ENCODE data around the gene BTBD2. TPM values are rescaled to one million over a fixed set of nuclear protein-coding genes. Genes with fewer than 3 reads are reported as not detected.
A peak's percentile ranks its signal among the peaks of the same experiment; 100 is the strongest.

Gene BTBD2
- total RNA-seq, 1 experiment from 2014 or later = 65.3 TPM

DNA sequence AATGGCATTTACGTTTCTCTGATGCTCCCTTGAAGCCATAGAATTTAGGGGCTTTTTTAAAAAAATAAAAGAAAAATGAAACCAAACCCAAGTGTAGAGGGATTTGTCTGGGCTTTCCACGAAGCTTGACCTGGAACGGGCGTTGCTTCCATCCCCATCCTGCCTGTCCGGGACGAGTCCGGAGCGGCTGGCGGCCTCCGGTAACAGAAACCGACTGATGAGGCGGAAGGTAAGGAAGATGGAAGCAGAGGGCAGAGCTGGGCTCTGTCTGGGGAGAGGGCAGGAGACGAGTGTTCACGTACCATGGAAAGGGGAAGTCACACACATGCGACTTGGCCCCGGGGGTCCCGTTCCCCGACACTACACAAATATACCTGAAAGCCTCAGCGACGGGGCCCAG is 34.3 kb downstream of the BTBD2 start:
- no peaks in the 10 kb centered on the region for H3K27me3 Mint-ChIP-seq (ENCODE audit: unreplicated experiment)
- peaks cover 41% of the 10 kb centered on the region for H3K36me3 Mint-ChIP-seq (ENCODE audit: insufficient read depth, unreplicated experiment)
- CTCF ChIA-PET = interaction anchor here (1.0 kb wide), 1 partner anchor 28 kb away, joined by 4 read pairs; no protein-coding TSS in a partner anchor
- H3K4me1 Mint-ChIP-seq (ENCODE audit: low read depth, unreplicated experiment) = no peaks in the 10 kb centered on the region
- no peak for DNase-seq
- H3K9me3 Mint-ChIP-seq (ENCODE audit: low read depth, unreplicated experiment) = no peaks in the 10 kb centered on the region
- no TSS peak for BruUV-seq (replicated peaks)
- TF ChIP-seq, protein P1, sequence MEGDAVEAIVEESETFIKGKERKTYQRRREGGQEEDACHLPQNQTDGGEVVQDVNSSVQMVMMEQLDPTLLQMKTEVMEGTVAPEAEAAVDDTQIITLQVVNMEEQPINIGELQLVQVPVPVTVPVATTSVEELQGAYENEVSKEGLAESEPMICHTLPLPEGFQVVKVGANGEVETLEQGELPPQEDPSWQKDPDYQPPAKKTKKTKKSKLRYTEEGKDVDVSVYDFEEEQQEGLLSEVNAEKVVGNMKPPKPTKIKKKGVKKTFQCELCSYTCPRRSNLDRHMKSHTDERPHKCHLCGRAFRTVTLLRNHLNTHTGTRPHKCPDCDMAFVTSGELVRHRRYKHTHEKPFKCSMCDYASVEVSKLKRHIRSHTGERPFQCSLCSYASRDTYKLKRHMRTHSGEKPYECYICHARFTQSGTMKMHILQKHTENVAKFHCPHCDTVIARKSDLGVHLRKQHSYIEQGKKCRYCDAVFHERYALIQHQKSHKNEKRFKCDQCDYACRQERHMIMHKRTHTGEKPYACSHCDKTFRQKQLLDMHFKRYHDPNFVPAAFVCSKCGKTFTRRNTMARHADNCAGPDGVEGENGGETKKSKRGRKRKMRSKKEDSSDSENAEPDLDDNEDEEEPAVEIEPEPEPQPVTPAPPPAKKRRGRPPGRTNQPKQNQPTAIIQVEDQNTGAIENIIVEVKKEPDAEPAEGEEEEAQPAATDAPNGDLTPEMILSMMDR (IDR thresholded peaks at IDR 0.05; ENCODE audit: unreplicated experiment) = no peak
- no peak overlapping the region for H3K27ac Mint-ChIP-seq (ENCODE audit: unreplicated experiment)
- intact Hi-C loops (cut with micrococcal nuclease; ENCODE audit: unreplicated experiment) = no loop called here
- H3K4me3 Mint-ChIP-seq (ENCODE audit: low read depth, unreplicated experiment) = no peak overlapping the region

DNA sequence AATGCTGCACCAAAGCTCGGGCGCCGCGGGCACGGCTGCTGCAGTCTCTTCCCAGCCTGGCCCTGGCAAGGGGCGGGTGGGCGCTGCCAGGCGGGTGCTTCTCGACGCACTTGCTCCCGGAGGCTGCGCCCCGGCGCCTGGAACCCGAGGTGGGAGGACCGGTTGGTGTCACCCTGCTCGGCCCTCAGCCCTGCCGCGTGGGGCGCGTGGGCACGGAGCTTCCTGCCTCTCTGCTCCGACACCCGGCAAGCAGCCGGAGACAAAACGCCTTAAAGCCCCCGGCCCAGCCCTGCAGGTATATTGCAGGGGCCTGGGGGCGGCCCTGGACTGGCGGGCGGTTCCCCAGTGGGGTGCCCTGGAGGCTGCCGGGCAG is 34.7 kb downstream of the BTBD2 start:
- no peak overlapping the region for H3K4me3 Mint-ChIP-seq (ENCODE audit: low read depth, unreplicated experiment)
- TF ChIP-seq, protein P1 (IDR thresholded peaks at IDR 0.05; ENCODE audit: unreplicated experiment) = no peak
- no peak for DNase-seq
- CTCF ChIA-PET = no interaction called here
- no peaks in the 10 kb centered on the region for H3K4me1 Mint-ChIP-seq (ENCODE audit: low read depth, unreplicated experiment)
- BruUV-seq (replicated peaks) = no TSS peak
- H3K9me3 Mint-ChIP-seq (ENCODE audit: low read depth, unreplicated experiment) = no peaks in the 10 kb centered on the region
- H3K27ac Mint-ChIP-seq (ENCODE audit: unreplicated experiment) = no peak overlapping the region
- no peaks in the 10 kb centered on the region for H3K27me3 Mint-ChIP-seq (ENCODE audit: unreplicated experiment)
- intact Hi-C loops (cut with micrococcal nuclease; ENCODE audit: unreplicated experiment) = no loop called here
- peaks cover 41% of the 10 kb centered on the region for H3K36me3 Mint-ChIP-seq (ENCODE audit: insufficient read depth, unreplicated experiment)

DNA sequence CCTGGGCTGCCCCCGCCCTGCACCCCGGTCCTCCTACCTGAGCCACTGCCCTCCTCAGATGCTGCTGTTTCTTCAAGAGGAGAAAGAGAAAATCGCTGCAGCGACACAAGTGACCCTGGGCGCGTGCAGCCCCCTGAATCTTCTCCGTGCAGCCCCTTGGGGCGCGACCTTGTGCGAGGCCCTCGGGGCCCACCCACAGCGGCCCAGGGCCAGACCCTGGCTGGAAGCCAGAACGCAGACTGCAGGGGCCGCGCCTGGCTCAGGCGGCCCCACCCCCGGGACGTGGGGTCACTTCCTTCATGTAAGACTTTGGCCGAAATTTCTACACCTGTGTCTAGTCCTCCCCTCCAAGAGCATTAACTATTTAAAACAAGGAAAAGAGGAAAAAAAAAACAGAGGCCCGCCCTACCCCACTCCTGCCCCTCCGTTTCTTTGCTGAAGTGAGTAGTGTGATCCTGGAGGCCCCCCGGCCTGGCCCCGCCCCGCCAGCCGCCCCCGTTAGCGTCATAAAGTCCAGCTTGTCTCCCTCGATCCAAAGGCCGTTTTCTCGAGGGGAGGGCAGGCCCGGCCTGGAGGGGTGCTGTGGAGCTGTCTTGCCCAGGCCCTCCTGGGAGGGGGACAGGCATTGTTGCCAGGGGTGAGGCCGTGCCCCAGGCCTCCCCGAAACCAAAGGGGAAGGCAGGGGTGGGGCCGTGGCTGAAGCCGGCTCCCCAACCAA is 35.3 kb downstream of the BTBD2 start:
- Mint-ChIP-seq H3K36me3 (ENCODE audit: insufficient read depth, unreplicated experiment) (peaks cover 36% of the 10 kb centered on the region), H3K4me1 (ENCODE audit: low read depth, unreplicated experiment) (no peaks in the 10 kb centered on the region), H3K27me3 (ENCODE audit: unreplicated experiment) (no peaks in the 10 kb centered on the region), H3K4me3 (ENCODE audit: low read depth, unreplicated experiment) (no peak overlapping the region), H3K9me3 (ENCODE audit: low read depth, unreplicated experiment) (no peaks in the 10 kb centered on the region), H3K27ac (ENCODE audit: unreplicated experiment) (no peak overlapping the region)
- TF ChIP-seq, protein P1 (IDR thresholded peaks at IDR 0.05; ENCODE audit: unreplicated experiment) = no peak
- DNase-seq = no peak
- CTCF ChIA-PET = no interaction called here
- TSS peak; percentile 59 for BruUV-seq (replicated peaks)
- intact Hi-C loops (cut with micrococcal nuclease; ENCODE audit: unreplicated experiment) = no loop called here

DNA sequence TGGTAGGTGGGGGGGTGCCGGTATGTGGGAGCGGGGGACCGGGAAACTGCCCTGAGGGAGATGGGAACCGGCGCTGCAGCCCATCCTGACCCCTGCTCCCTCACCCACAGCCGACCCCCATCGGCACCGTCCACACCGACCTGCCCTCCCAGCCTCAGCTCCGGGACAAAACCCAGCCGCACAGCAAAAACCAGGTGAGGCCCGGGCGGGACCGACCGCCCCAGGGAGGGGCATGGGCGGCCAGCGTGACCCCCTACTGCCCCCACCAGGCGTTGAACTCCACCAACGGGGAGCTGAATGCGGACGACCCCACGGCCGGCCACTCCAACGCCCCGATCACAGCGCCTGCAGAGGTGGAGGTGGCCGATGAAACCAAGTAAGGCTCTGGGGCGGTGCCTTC is 35.9 kb downstream of the BTBD2 start:
- CTCF ChIA-PET = no interaction called here
- no peak overlapping the region for H3K27ac Mint-ChIP-seq (ENCODE audit: unreplicated experiment)

More for the DNA sequence above, 35.9 kb downstream of the BTBD2 start:
- no peaks in the 10 kb centered on the region for H3K27me3 Mint-ChIP-seq (ENCODE audit: unreplicated experiment)
- DNase-seq = no peak
- intact Hi-C loops (cut with micrococcal nuclease; ENCODE audit: unreplicated experiment) = no loop called here
- BruUV-seq (replicated peaks) = no TSS peak
- H3K4me1 Mint-ChIP-seq (ENCODE audit: low read depth, unreplicated experiment) = no peaks in the 10 kb centered on the region
- H3K36me3 Mint-ChIP-seq (ENCODE audit: insufficient read depth, unreplicated experiment) = peaks cover 31% of the 10 kb centered on the region
- H3K9me3 Mint-ChIP-seq (ENCODE audit: low read depth, unreplicated experiment) = no peaks in the 10 kb centered on the region
- TF ChIP-seq, protein P1 (IDR thresholded peaks at IDR 0.05; ENCODE audit: unreplicated experiment) = no peak
- H3K4me3 Mint-ChIP-seq (ENCODE audit: low read depth, unreplicated experiment) = no peak overlapping the region
